Measurements from ENCODE around the gene CTIF. TPM values are rescaled to one million over a fixed set of nuclear protein-coding genes. Genes with fewer than 3 reads are reported as not detected.

CTIF gene
- total RNA-seq, 4 donors from 2014 or later: 29.0 to 61.5 (median 37.7) TPM

DNA sequence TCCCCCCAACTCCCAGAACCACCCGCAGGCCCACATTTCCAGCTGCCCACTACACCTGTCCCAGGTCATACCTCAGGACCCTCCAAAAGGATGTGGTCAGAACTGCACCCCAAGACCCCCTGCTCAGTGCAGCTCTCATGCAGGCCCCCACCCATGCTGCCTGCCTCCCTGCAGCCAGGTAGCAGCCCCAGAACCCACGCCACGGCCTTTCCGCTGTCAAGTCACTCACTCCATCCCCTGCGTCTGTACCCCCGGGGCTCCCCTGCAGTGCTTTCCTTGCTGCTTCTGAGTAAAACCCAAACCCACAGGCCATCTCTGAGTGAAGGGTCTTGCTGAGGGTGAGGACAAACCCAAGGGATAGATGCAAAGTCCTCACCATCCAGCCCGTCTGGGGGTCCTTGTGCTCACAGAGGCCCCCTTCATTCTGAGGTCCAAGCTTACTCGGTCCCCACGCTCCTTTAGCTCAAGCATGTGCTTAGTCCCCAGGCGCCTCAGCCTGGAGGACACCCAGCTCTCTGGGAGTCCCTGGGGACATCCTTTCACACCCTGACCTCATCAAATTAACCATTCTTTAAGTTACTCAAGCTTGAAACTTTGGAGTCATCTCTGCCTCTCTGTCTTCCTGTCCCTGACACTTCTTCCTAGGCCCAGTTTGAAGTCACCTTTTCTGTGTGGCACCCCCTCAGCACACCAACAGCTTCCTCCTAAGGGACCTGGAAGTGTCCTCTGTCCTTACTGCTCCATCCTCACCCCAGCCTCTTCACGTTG, 281.8 kb downstream of the CTIF start:
- peak; percentile 53 to 78 for DNase-seq (ENCODE audit: low spot score in 2 of 2)
- TF ChIP-seq, protein P1, sequence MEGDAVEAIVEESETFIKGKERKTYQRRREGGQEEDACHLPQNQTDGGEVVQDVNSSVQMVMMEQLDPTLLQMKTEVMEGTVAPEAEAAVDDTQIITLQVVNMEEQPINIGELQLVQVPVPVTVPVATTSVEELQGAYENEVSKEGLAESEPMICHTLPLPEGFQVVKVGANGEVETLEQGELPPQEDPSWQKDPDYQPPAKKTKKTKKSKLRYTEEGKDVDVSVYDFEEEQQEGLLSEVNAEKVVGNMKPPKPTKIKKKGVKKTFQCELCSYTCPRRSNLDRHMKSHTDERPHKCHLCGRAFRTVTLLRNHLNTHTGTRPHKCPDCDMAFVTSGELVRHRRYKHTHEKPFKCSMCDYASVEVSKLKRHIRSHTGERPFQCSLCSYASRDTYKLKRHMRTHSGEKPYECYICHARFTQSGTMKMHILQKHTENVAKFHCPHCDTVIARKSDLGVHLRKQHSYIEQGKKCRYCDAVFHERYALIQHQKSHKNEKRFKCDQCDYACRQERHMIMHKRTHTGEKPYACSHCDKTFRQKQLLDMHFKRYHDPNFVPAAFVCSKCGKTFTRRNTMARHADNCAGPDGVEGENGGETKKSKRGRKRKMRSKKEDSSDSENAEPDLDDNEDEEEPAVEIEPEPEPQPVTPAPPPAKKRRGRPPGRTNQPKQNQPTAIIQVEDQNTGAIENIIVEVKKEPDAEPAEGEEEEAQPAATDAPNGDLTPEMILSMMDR (IDR thresholded peaks at IDR 0.05): no peak
- TF ChIP-seq POLR2AphosphoS5 (IDR thresholded peaks at IDR 0.05) (no peak), EP300 (IDR thresholded peaks at IDR 0.05) (no peak), POLR2A (IDR thresholded peaks at IDR 0.05) (no peak)

DNA sequence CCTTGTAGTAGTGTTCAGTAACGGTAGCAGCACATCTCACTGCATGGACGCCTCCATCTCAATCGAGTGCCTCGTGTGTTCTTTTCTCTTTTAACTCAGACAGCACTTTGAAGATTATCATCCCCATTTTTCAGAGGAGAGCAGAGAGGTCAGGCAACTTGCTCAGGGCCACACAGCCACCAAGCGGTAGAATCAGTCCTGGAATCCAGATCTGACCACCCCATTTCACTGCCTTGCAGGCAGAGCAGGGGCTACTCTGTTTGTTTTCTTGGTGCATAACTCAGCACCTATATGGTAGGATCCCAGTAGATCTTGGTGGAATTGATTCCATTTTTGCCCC, 282.4 kb downstream of the CTIF start:
- 90% methylated on average over 5 of the region's 5 CpGs for WGBS
- Histone ChIP-seq H3K27me3 (no peaks in the 10 kb centered on the region), H3K27ac (no peak overlapping the region), H3K4me1 (peaks cover 9% of the 10 kb centered on the region), H3K9me3 (no peaks in the 10 kb centered on the region), H3K36me3 (peaks cover 8% of the 10 kb centered on the region), H3K4me3 (no peak overlapping the region)
- DNase-seq (ENCODE audit: low spot score in 2 of 2): peak in 1 of 2 donors; percentile 4
- TF ChIP-seq, protein P1 (IDR thresholded peaks at IDR 0.05): no peak
- TF ChIP-seq EP300 (IDR thresholded peaks at IDR 0.05) (no peak), POLR2AphosphoS5 (IDR thresholded peaks at IDR 0.05) (no peak), POLR2A (IDR thresholded peaks at IDR 0.05) (no peak)

More for the DNA sequence above, 281.8 kb downstream of the CTIF start:
- no peak overlapping the region for H3K4me3 ChIP-seq
- H3K9me3 ChIP-seq: no peaks in the 10 kb centered on the region
- peaks cover 7% of the 10 kb centered on the region for H3K4me1 ChIP-seq
- H3K27me3 ChIP-seq: no peaks in the 10 kb centered on the region
- peaks cover 8% of the 10 kb centered on the region for H3K36me3 ChIP-seq
- no peak overlapping the region for H3K27ac ChIP-seq
- WGBS: 89% methylated on average over 11 of the region's 11 CpGs

DNA sequence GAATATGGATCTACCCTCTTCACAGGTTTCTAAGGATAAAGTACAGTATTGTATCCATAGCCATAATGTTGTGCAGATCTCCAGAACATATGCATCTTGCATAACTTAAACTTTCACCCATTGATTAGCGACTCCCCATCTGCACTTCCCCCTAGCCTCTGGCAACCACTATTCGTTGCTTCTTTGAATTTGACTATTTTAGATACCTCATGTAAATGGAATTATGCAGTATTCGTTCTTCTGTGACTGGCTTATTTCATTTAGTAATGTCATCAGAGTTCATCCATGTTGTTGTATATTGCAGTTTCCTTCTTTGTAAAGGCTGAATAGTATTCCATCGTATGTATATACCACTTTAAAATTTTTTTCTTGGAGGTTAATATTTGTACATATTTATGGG, 283.0 kb downstream of the CTIF start:
- no peak overlapping the region for H3K4me3 ChIP-seq
- no peak overlapping the region for H3K27ac ChIP-seq
- TF ChIP-seq POLR2AphosphoS5 (IDR thresholded peaks at IDR 0.05) (no peak), POLR2A (IDR thresholded peaks at IDR 0.05) (no peak)
- peaks cover 8% of the 10 kb centered on the region for H3K36me3 ChIP-seq
- peaks cover 9% of the 10 kb centered on the region for H3K4me1 ChIP-seq
- H3K9me3 ChIP-seq: no peaks in the 10 kb centered on the region
- 66% methylated on average over 4 of the region's 4 CpGs for WGBS
- no peaks in the 10 kb centered on the region for H3K27me3 ChIP-seq
- DNase-seq (ENCODE audit: low spot score in 2 of 2): no peak

DNA sequence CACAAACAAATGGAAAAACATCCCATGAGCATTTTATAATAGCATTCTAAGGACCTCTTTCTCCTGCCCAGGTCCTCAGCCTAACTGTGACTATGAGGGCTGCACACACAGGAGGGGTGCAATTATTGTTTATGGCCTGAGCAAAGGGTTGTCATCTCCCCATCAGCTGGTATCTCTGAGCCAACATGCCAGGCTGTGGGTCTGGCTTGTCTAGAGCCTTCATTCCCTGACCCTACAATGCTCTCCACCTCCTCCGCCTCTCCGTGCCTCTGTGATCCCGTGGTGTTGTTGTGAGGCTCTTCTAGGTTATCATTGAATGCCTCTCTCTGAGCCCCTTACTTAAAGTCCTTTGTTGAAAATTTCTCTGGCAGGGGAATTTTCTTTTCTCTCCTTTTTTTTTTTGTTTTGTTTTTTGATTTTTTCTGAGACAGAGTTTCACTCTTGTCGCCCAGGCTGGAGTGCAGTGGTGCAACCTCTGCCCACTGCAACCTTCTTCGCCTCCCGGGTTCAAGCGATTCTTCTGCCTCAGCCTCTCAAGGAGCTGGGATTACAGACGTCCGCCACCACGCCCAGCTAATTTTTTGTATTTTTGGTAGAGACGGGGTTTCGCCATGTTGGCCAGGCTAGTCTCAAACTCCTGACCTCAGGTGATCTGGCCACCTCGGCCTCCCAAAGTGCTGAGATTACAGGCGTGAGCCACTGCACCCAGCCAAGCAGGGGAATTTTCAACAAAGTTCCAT, 285.6 kb downstream of the CTIF start:
- Histone ChIP-seq H3K4me1 (peaks cover 24% of the 10 kb centered on the region), H3K4me3 (no peak overlapping the region), H3K36me3 (peaks cover 3% of the 10 kb centered on the region), H3K9me3 (no peaks in the 10 kb centered on the region), H3K27me3 (no peaks in the 10 kb centered on the region), H3K27ac (no peak overlapping the region)
- peak in 1 of 2 donors; percentile 47 for DNase-seq (ENCODE audit: low spot score in 2 of 2)
- WGBS: 90% methylated on average over 14 of the region's 14 CpGs
- TF ChIP-seq, protein P1 (IDR thresholded peaks at IDR 0.05): no peak
- TF ChIP-seq EP300 (IDR thresholded peaks at IDR 0.05) (no peak), POLR2AphosphoS5 (IDR thresholded peaks at IDR 0.05) (no peak), POLR2A (IDR thresholded peaks at IDR 0.05) (no peak)

DNA sequence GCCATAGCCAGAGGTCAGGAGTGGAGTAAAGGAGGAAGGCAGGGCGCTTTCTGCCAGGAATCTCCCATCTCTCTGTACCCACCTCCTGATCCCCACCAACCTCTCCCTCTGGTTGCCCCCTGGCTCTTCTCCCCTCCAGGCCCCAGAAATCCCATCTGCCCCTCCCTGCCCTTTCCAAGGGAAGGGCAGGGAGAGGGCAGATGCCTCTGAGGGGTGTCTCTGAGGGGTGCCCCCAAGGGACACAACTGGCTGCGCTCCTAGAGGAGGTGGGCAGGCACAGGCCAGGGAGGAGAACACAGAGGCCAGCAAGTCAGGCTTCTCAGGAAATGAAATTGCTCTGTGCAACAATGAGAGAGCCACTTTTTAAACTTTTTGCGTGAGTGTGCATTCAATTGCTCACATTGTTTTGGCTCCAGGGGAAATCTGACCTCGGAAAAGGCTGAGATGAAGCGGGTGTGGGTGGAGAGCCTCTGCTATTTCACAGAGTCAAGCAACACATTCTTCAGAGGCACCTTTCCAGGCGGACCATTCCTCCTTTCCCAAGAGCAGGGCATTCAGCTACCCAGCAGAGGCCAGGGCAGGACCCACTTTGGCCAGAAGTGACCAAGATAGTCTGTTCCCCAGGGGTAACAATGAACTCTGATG, 286.4 kb downstream of the CTIF start:
- no peaks in the 10 kb centered on the region for H3K36me3 ChIP-seq
- DNase-seq (ENCODE audit: low spot score in 2 of 2): peak in 1 of 2 donors; percentile 57
- H3K4me1 ChIP-seq: peaks cover 24% of the 10 kb centered on the region
- no peak for TF ChIP-seq EP300 (IDR thresholded peaks at IDR 0.05)
- TF ChIP-seq, protein P1 (IDR thresholded peaks at IDR 0.05): no peak
- no peak for TF ChIP-seq POLR2A (IDR thresholded peaks at IDR 0.05)
- no peak for TF ChIP-seq POLR2AphosphoS5 (IDR thresholded peaks at IDR 0.05)
- H3K4me3 ChIP-seq: no peak overlapping the region
- 64% methylated on average over 6 of the region's 6 CpGs for WGBS
- no peak overlapping the region for H3K27ac ChIP-seq
- H3K27me3 ChIP-seq: no peaks in the 10 kb centered on the region
- no peaks in the 10 kb centered on the region for H3K9me3 ChIP-seq
